ENCODE data around the gene ELFN1.

The ELFN1 gene

GRCh38 chr7:1643270-1644092 is 26.6 kb upstream of the ELFN1 start:
- no peak for DNase-seq

GRCh38 chr7:1644341-1645070 is 25.6 kb upstream of the ELFN1 start:
- DNase-seq = no peak

GRCh38 chr7:1645071-1645409 is 25.0 kb upstream of the ELFN1 start:
- no peak for DNase-seq

GRCh38 chr7:1645476-1645875 is 24.6 kb upstream of the ELFN1 start:
- no peak for DNase-seq

GRCh38 chr7:1646391-1646790 is 23.7 kb upstream of the ELFN1 start:
- DNase-seq = no peak

- DNase-seq = no peak
These were observed 22.9 kb upstream of the ELFN1 start for GRCh38 chr7:1646957-1647891.

- DNase-seq = no peak
These were observed 22.0 kb upstream of the ELFN1 start for GRCh38 chr7:1647961-1648672.

- DNase-seq = no peak
These were observed 20.2 kb upstream of the ELFN1 start for GRCh38 chr7:1649751-1650326.

- DNase-seq = no peak
These were observed 19.6 kb upstream of the ELFN1 start for GRCh38 chr7:1650363-1651030.

GRCh38 chr7:1651031-1651446 is 19.0 kb upstream of the ELFN1 start:
- DNase-seq = no peak

GRCh38 chr7:1651891-1652290 is 18.2 kb upstream of the ELFN1 start:
- no peak for DNase-seq

- DNase-seq = no peak
These were observed 16.6 kb upstream of the ELFN1 start for GRCh38 chr7:1653500-1653899.

- DNase-seq = no peak
These were observed 16.0 kb upstream of the ELFN1 start for GRCh38 chr7:1654111-1654510.

GRCh38 chr7:1654738-1655475 is 15.2 kb upstream of the ELFN1 start:
- DNase-seq = no peak

GRCh38 chr7:1659696-1660095 is 10.4 kb upstream of the ELFN1 start:
- DNase-seq = no peak

- no peak for DNase-seq
These were observed 8.6 kb upstream of the ELFN1 start for GRCh38 chr7:1661461-1661860.

GRCh38 chr7:1662101-1662500 is 8.0 kb upstream of the ELFN1 start:
- no peak for DNase-seq

- DNase-seq = no peak
These were observed 7.3 kb upstream of the ELFN1 start for GRCh38 chr7:1662767-1663166.

GRCh38 chr7:1663223-1663622 is 6.9 kb upstream of the ELFN1 start:
- no peak for DNase-seq

GRCh38 chr7:1663857-1664651 is 6.0 kb upstream of the ELFN1 start:
- DNase-seq = no peak
